ENCODE results near the gene HAGH. TPM values are rescaled to one million over a fixed set of nuclear protein-coding genes. Genes with fewer than 3 reads are reported as not detected.

Gene HAGH
- polyA plus RNA-seq, 1 donor: 55.5 TPM

DNA sequence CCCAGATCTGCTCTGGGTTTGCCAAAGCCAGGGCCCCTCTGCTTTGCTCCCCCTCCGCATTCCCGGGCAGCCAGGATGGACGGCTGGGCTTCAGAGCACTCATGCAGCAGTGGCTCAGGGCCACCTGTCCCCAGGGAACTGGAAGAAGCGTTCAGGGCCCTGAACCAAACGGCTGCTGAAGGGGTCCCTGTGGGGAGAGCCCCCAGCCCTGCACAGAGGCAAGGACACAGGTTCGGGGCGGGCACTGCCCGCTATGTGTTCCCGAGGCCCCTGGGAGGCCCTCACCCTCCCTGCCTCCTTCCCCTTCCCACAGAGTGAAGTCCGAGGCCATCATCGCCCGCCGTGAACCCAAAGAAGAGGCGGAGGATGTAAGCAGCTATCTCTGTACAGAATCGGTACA, 65.7 kb downstream of the HAGH start:
- no peaks in the 10 kb centered on the region for H3K27me3 ChIP-seq (ENCODE audit: control insufficient read depth, insufficient read depth, low read length)
- H3K4me1 ChIP-seq (ENCODE audit: control insufficient read depth, insufficient read depth, low read length): peaks cover 12% of the 10 kb centered on the region
- H3K27ac ChIP-seq (ENCODE audit: low read length): no peak overlapping the region
- H3K9me3 ChIP-seq (ENCODE audit: control insufficient read depth, low read depth, low read length): peaks cover 9% of the 10 kb centered on the region
- no peak for DNase-seq
- no CpG with 5 or more reads among the region's 15 CpGs for WGBS (ENCODE audit: insufficient coverage, low lambda C conversion rate)
- peaks cover 48% of the 10 kb centered on the region for H3K36me3 ChIP-seq (ENCODE audit: control insufficient read depth, insufficient read depth, low read length)
- no peak overlapping the region for H3K4me3 ChIP-seq (ENCODE audit: low read length)

DNA sequence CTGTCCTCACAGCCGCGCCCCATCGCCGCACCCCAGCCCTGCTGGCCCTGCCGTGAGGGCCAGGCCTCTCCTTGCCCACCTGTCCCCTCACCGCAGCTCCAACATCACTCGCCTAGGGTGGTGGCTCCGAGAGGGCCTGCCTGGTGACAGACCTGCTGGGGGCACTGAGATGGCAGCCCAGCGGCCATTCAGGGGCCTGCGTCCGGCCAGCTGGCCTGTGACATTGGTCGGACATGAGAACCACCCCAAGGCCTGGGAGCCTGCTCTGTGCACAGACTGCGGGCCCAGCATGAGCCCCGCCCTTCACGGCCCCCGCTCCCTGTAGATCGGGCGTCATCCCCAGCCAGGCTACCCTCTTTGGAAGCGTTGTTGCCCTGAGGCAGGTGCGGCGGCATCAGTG, 67.1 kb downstream of the HAGH start:
- peaks cover 12% of the 10 kb centered on the region for H3K4me1 ChIP-seq (ENCODE audit: control insufficient read depth, insufficient read depth, low read length)
- DNase-seq: no peak
- H3K36me3 ChIP-seq (ENCODE audit: control insufficient read depth, insufficient read depth, low read length): peaks cover 42% of the 10 kb centered on the region
- H3K9me3 ChIP-seq (ENCODE audit: control insufficient read depth, low read depth, low read length): peaks cover 9% of the 10 kb centered on the region
- no peaks in the 10 kb centered on the region for H3K27me3 ChIP-seq (ENCODE audit: control insufficient read depth, insufficient read depth, low read length)
- no peak overlapping the region for H3K27ac ChIP-seq (ENCODE audit: low read length)
- WGBS (ENCODE audit: insufficient coverage, low lambda C conversion rate): no CpG with 5 or more reads among the region's 21 CpGs
- no peak overlapping the region for H3K4me3 ChIP-seq (ENCODE audit: low read length)

DNA sequence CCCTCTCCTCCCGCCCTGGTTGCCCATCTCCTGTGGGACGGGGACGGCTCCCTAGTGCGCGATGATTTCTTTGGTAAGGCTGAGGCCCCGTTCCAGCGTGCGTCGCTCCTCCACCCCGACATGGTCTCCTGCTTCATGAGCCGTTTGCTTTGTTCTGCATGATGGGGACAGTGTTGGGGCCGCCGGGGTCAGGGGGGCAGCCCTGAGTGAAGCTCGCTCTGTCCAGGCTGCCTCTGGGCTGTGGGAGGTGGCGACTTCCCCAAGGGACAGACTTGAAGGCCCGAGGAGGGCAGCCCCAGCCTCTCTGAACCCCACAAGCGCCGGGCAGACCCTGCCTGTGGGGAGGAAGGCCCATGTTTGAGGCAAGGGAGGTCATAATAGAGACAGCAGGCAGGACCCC, 67.7 kb downstream of the HAGH start:
- Histone ChIP-seq H3K4me3 (ENCODE audit: low read length) (no peak overlapping the region), H3K27me3 (ENCODE audit: control insufficient read depth, insufficient read depth, low read length) (no peaks in the 10 kb centered on the region), H3K4me1 (ENCODE audit: control insufficient read depth, insufficient read depth, low read length) (peaks cover 12% of the 10 kb centered on the region), H3K27ac (ENCODE audit: low read length) (no peak overlapping the region), H3K9me3 (ENCODE audit: control insufficient read depth, low read depth, low read length) (peaks cover 9% of the 10 kb centered on the region), H3K36me3 (ENCODE audit: control insufficient read depth, insufficient read depth, low read length) (peaks cover 43% of the 10 kb centered on the region)
- no peak for DNase-seq
- no CpG with 5 or more reads among the region's 18 CpGs for WGBS (ENCODE audit: insufficient coverage, low lambda C conversion rate)

DNA sequence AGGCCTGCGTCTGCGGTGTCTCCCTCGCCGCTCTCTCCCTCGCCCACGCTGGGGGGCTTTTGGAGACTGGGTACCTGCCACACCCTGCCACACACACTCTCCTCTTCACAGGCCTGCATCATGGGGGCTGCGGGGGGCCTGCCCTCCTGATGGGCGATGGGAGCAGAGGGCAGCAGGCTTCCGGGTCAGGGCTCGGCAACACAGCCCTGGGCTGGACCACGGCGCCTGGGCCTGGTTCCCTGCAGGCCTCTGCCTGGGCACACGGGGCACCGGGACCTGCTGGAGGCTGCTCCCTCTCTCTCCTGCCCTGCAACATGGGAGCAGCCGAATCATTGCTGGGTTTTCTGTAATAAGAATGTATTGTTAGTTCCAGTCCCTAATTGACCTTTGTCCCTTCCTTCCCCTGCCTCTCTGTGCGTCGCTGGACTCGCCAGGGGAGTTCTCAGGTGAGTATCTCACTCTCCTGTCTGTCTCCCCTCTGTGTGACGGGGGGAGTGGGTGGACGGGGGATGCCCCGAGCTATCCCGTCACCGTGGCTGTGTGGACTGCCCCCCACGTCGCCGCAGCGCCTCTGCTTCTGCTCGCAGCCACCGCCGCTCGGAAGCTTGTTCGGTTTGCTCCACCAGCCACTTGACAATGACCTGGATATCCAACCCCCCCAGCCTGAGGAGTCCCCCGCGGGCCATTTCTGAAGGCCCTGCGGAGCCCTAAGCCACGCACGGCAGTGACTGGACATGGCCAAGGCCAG, 68.7 kb downstream of the HAGH start:
- Histone ChIP-seq H3K4me3 (ENCODE audit: low read length) (no peak overlapping the region), H3K9me3 (ENCODE audit: control insufficient read depth, low read depth, low read length) (peaks cover 3% of the 10 kb centered on the region), H3K27ac (ENCODE audit: low read length) (peak overlapping the region; percentile 33), H3K27me3 (ENCODE audit: control insufficient read depth, insufficient read depth, low read length) (no peaks in the 10 kb centered on the region), H3K36me3 (ENCODE audit: control insufficient read depth, insufficient read depth, low read length) (peaks cover 40% of the 10 kb centered on the region), H3K4me1 (ENCODE audit: control insufficient read depth, insufficient read depth, low read length) (peaks cover 12% of the 10 kb centered on the region)
- WGBS (ENCODE audit: insufficient coverage, low lambda C conversion rate): no CpG with 5 or more reads among the region's 37 CpGs
- DNase-seq: peak; percentile 53 to 84

Other genes with a start within 250 kb of the HAGH start
- gene IFT140, start 214.8 kb downstream of the HAGH start, polyA plus RNA-seq: 14.2 TPM
- gene CRAMP1, start 214.5 kb downstream of the HAGH start, polyA plus RNA-seq: 22.0 TPM
- 52.2 TPM for gene JPT2, start 148.5 kb downstream of the HAGH start, polyA plus RNA-seq
- 67.8 TPM for gene MAPK8IP3, start 120.6 kb downstream of the HAGH start, polyA plus RNA-seq
- gene NME3, start 55.3 kb downstream of the HAGH start, polyA plus RNA-seq: 57.7 TPM
- 12.2 TPM for gene EME2, start 54.0 kb downstream of the HAGH start, polyA plus RNA-seq
- gene MRPS34, start 53.7 kb downstream of the HAGH start, polyA plus RNA-seq: 82.8 TPM
- gene SPSB3, start 44.3 kb downstream of the HAGH start, polyA plus RNA-seq: 36.5 TPM
- 39.4 TPM for gene NUBP2, start 43.9 kb downstream of the HAGH start, polyA plus RNA-seq
- 8.3 TPM for gene IGFALS, start 33.1 kb downstream of the HAGH start, polyA plus RNA-seq
- 49.6 TPM for gene FAHD1, start 381 bp upstream of the HAGH start, polyA plus RNA-seq
- gene MEIOB, start 45.3 kb upstream of the HAGH start, polyA plus RNA-seq: 0.54 TPM
- 0.04 TPM for gene HS3ST6, start 91.6 kb upstream of the HAGH start, polyA plus RNA-seq
- gene MSRB1, start 116.4 kb upstream of the HAGH start, polyA plus RNA-seq: 38.8 TPM
- 0.22 TPM for gene RPL3L, start 127.9 kb upstream of the HAGH start, polyA plus RNA-seq
- 128 TPM for gene NDUFB10, start 132.7 kb upstream of the HAGH start, polyA plus RNA-seq
- 3,022 TPM for gene RPS2, start 138.0 kb upstream of the HAGH start, polyA plus RNA-seq
- 0.09 TPM for gene RNF151, start 140.0 kb upstream of the HAGH start, polyA plus RNA-seq
- 32.9 TPM for gene TBL3, start 145.2 kb upstream of the HAGH start, polyA plus RNA-seq
- gene NOXO1, start 154.6 kb upstream of the HAGH start, polyA plus RNA-seq: 2.8 TPM
- gene GFER, start 157.4 kb upstream of the HAGH start, polyA plus RNA-seq: 48.5 TPM
- gene SYNGR3, start 163.1 kb upstream of the HAGH start, polyA plus RNA-seq: 4.2 TPM
- gene ZNF598, start 183.0 kb upstream of the HAGH start, polyA plus RNA-seq: 28.9 TPM
- gene NPW, start 193.0 kb upstream of the HAGH start, polyA plus RNA-seq: 4.4 TPM
- gene NHERF2, start 200.1 kb upstream of the HAGH start, polyA plus RNA-seq: 32.3 TPM
- 15.6 TPM for gene NTHL1, start 221.0 kb upstream of the HAGH start, polyA plus RNA-seq
- 85.9 TPM for gene TSC2, start 221.2 kb upstream of the HAGH start, polyA plus RNA-seq